A673 (cell line): ENCODE results near the gene SBSN.

Source experiments
- CTCF ChIP-seq: fragments of 300-800, 200-600 bp; sonication (generic); conservative IDR thresholded peaks from 2 replicates; pipeline ENCODE4 v1.5.1; 2017; ENCODE audit warnings: low read depth, mild to moderate bottlenecking, antibody characterized with exemption, low read length, moderate library complexity, mixed read lengths
- EZH2 ChIP-seq: fragments of 200-600 bp; sonication (generic); IDR thresholded peaks from 2 replicates; pipeline ENCODE4 v1.6.1; 2017; ENCODE audit warnings: borderline replicate concordance, low read depth, mild to moderate bottlenecking, mixed read lengths, antibody characterized with exemption, low read length; ENCODE audit not compliant: poor library complexity, severe bottlenecking

- TF ChIP-seq CTCF: no peak
- TF ChIP-seq EZH2: no peak
Observed at GRCh38 chr19:35566738-35567137, 38.6 kb upstream of the SBSN start.
